K562 (cell line): ENCODE measurements around the gene ANO9. TPM values are rescaled to one million over a fixed set of nuclear protein-coding genes. Genes with fewer than 3 reads are reported as not detected.

Source experiments
- ZBTB33 ChIP-seq: sonication (generic); formaldehyde crosslinking; IDR thresholded peaks from 2 replicates; pipeline ENCODE4 v1.8.1; 2023; ENCODE audit warnings: mild to moderate bottlenecking, missing genetic modification reagents
- polyA plus RNA-seq, 8 experiments: library from polyadenylated mRNA; depleted of rRNA in 4 of 8; stranded (reverse) in 5 of 8; unstranded in 3 of 8; fragments of >200 nt; fragmentation: Nextera tagmentation in 2 of 8; fragmentation: Illumina TruSeq in 1 of 8; extraction: Ambion mirVana in 2 of 8; extraction: Trizol in 1 of 8; gene quantifications; 2 replicates each; pipeline versions ENCODE4 v1.2.1 to v1.2.3, GENCODE V29; 2011 to 2014; ENCODE audit warnings: inconsistent platforms in 1 of 8, missing spikeins in 1 of 8
- total RNA-seq, 7 experiments: library from RNA; depleted of rRNA in 6 of 7; stranded (reverse); fragments of >200 nt in 6 of 7; fragmentation: Illumina TruSeq in 2 of 7; extraction: Trizol in 2 of 7; gene quantifications; 2 replicates each; pipeline versions ENCODE4 v1.2.1 to v1.2.3, GENCODE V29; 2011 to 2021; ENCODE audit warnings: low replicate concordance in 1 of 7
- TF ChIP-seq, protein P1 (sequence below), 2 experiments: IDR thresholded peaks in 1 of 2; conservative IDR thresholded peaks in 1 of 2; 2 replicates each; pipeline ENCODE4 v1.6.1; 2016; ENCODE audit warnings: low read depth in 2 of 2, mild to moderate bottlenecking in 1 of 2, missing compliant biosample characterization in 1 of 2, missing genetic modification characterization in 1 of 2, moderate library complexity in 1 of 2

ANO9 gene
- total and polyA plus RNA-seq, 9 of the 15 experiments (the other 6 are each of a cell fraction or from before 2014, with no cell fraction given) = 0.20 to 14.5 (median 4.5) TPM

DNA sequence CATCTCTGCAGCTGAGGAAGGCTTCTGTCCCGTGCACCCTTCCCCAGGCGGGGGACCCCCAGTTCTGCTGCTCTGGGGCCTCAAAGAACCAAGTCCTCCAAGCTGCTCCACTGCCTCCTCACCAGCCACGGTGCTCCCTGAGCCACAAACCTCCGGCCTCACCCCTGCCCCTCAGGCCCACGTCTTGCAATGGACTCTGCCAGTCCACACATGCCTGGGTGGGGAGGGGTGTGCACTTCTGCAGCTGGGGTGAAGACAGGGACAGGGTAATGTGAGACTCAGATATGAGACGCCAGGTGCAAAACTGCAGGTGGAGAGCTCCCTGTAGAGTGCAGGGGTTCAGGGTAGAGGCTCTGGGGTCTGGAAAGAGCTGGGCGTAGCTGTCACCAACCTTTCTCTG is 5.1 kb upstream of the ANO9 start (continued):
- TF ChIP-seq, protein P1, sequence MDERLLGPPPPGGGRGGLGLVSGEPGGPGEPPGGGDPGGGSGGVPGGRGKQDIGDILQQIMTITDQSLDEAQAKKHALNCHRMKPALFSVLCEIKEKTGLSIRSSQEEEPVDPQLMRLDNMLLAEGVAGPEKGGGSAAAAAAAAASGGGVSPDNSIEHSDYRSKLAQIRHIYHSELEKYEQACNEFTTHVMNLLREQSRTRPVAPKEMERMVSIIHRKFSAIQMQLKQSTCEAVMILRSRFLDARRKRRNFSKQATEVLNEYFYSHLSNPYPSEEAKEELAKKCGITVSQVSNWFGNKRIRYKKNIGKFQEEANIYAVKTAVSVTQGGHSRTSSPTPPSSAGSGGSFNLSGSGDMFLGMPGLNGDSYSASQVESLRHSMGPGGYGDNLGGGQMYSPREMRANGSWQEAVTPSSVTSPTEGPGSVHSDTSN (CRISPR knock-in tag; IDR thresholded peaks at IDR 0.05; ENCODE audit: low read depth) = no peak
- TF ChIP-seq, protein P1 (tag; conservative IDR thresholded peaks at IDR 0.05; ENCODE audit: low read depth) = no peak
- no peak for TF ChIP-seq ZBTB33 (CRISPR knock-in tag)
- TF ChIP-seq, all 486 proteins: peak for 2
